H7 (cell line): ENCODE results near the gene EPS8L1. TPM values are rescaled to one million over a fixed set of nuclear protein-coding genes. Genes with fewer than 3 reads are reported as not detected.

Experiments used
- DNase-seq: peaks from one replicate; pipeline ENCODE4 v3.0.0; 2012
- H3K27me3 ChIP-seq: 2 replicates; pipeline ENCODE4 v1.6.0; 2011; ENCODE audit warnings: mild to moderate bottlenecking, low read length; ENCODE audit not compliant: control insufficient read depth, insufficient read depth
- H3K36me3 ChIP-seq: replicated peaks from 2 replicates; pipeline ENCODE4 v1.5.1; 2011; ENCODE audit warnings: low read length; ENCODE audit not compliant: control insufficient read depth, insufficient read depth
- H3K4me3 ChIP-seq: 2 replicates; pipeline ENCODE4 v1.5.1; 2011; ENCODE audit warnings: low read depth, mild to moderate bottlenecking, control low read depth, low read length, moderate library complexity; ENCODE audit not compliant: insufficient read depth
- total RNA-seq: library from RNA; depleted of rRNA; stranded (reverse); fragments of >200 nt; shearing (Covaris generic); gene quantifications from 2 replicates; pipeline ENCODE4 v1.2.3, GENCODE V29; 2014; rRNA removed

The EPS8L1 gene
- total RNA-seq, 1 experiment from 2014 or later = 20.0 TPM

- Histone ChIP-seq H3K27me3 (no peaks in the 10 kb centered on the region; the same call in 1 of the 2 replicates), H3K36me3 (no peaks in the 10 kb centered on the region), H3K4me3 (peak overlapping the region; percentile 63)
- peak; percentile 99 for DNase-seq
Measured at GRCh38 chr19:55117663-55118391, 42.2 kb downstream of the EPS8L1 start.

- DNase-seq = peak; percentile 90
- H3K27me3 ChIP-seq = no peaks in the 10 kb centered on the region; the same call in 1 of the 2 replicates
- H3K4me3 ChIP-seq = peak overlapping the region; percentile 63
- no peaks in the 10 kb centered on the region for H3K36me3 ChIP-seq
Measured at GRCh38 chr19:55118401-55118991, 42.8 kb downstream of the EPS8L1 start.

- no peak for DNase-seq
- Histone ChIP-seq H3K27me3 (no peaks in the 10 kb centered on the region; the same call in 1 of the 2 replicates), H3K4me3 (peak overlapping the region; percentile 63), H3K36me3 (no peaks in the 10 kb centered on the region)
Measured at GRCh38 chr19:55119053-55119452, 43.4 kb downstream of the EPS8L1 start.

GRCh38 chr19:55131421-55131820 lies 55.8 kb downstream of the EPS8L1 start:
- H3K27me3 ChIP-seq = no peaks in the 10 kb centered on the region
- no peak overlapping the region for H3K4me3 ChIP-seq
- DNase-seq = no peak
- no peaks in the 10 kb centered on the region; the same call in 1 of the 2 replicates for H3K36me3 ChIP-seq

- Histone ChIP-seq H3K27me3 (no peaks in the 10 kb centered on the region), H3K4me3 (no peak overlapping the region), H3K36me3 (no peaks in the 10 kb centered on the region; the same call in 1 of the 2 replicates)
- DNase-seq = peak; percentile 65
Measured at GRCh38 chr19:55132453-55133129, 56.9 kb downstream of the EPS8L1 start.

GRCh38 chr19:55133639-55134444 lies 58.2 kb downstream of the EPS8L1 start:
- Histone ChIP-seq H3K27me3 (no peaks in the 10 kb centered on the region), H3K36me3 (peaks cover 1% of the 10 kb centered on the region), H3K4me3 (peak overlapping the region; percentile 17; the same call in 1 of the 2 replicates)
- DNase-seq = peak; percentile 47

GRCh38 chr19:55134736-55135135 lies 59.1 kb downstream of the EPS8L1 start:
- no peak overlapping the region for H3K4me3 ChIP-seq
- no peak for DNase-seq
- no peaks in the 10 kb centered on the region for H3K27me3 ChIP-seq
- peaks cover 1% of the 10 kb centered on the region for H3K36me3 ChIP-seq

GRCh38 chr19:55136399-55137102 lies 60.9 kb downstream of the EPS8L1 start:
- Histone ChIP-seq H3K4me3 (no peak overlapping the region), H3K27me3 (peaks cover under 1% of the 10 kb centered on the region; the same call in 1 of the 2 replicates), H3K36me3 (peaks cover 1% of the 10 kb centered on the region)
- DNase-seq = no peak

Other genes with a start within 250 kb of the EPS8L1 start
- gene KIR2DS4, start 243.2 kb upstream of the EPS8L1 start, total RNA-seq = not detected in 2 replicates
- not detected in 2 replicates for gene KIR3DL2, start 225.4 kb upstream of the EPS8L1 start, total RNA-seq
- gene FCAR, start 201.6 kb upstream of the EPS8L1 start, total RNA-seq = not detected in 2 replicates
- gene NCR1, start 169.7 kb upstream of the EPS8L1 start, total RNA-seq = 1.8 and 12.6 TPM in 2 replicates
- gene NLRP7, start 128.3 kb upstream of the EPS8L1 start, total RNA-seq = 1.9 and 3.2 TPM in 2 replicates
- 1.0 and 1.3 TPM in 2 replicates for gene NLRP2, start 109.5 kb upstream of the EPS8L1 start, total RNA-seq
- not detected in 2 replicates for gene GP6, start 37.6 kb upstream of the EPS8L1 start, total RNA-seq
- gene RDH13, start 12.7 kb upstream of the EPS8L1 start, total RNA-seq = 21.2 and 24.4 TPM in 2 replicates
- gene PPP1R12C, start 41.8 kb downstream of the EPS8L1 start, total RNA-seq = 57.5 and 66.4 TPM in 2 replicates
- 33.8 and 44.8 TPM in 2 replicates for gene TNNT1, start 73.3 kb downstream of the EPS8L1 start, total RNA-seq
- 6.5 and 11.6 TPM in 2 replicates for gene TNNI3, start 81.9 kb downstream of the EPS8L1 start, total RNA-seq
- gene DNAAF3, start 90.7 kb downstream of the EPS8L1 start, total RNA-seq = 0.15 and 2.2 TPM in 2 replicates
- 0.26 and 0.31 TPM in 2 replicates for gene SYT5, start 104.4 kb downstream of the EPS8L1 start, total RNA-seq
- gene PTPRH, start 133.6 kb downstream of the EPS8L1 start, total RNA-seq = 0.41 and 2.3 TPM in 2 replicates
- gene TMEM86B, start 152.9 kb downstream of the EPS8L1 start, total RNA-seq = 1.2 and 1.7 TPM in 2 replicates
- 51.7 and 53.1 TPM in 2 replicates for gene PPP6R1, start 183.1 kb downstream of the EPS8L1 start, total RNA-seq
- 54.4 and 92.3 TPM in 2 replicates for gene HSPBP1, start 204.2 kb downstream of the EPS8L1 start, total RNA-seq
- 20.3 and 31.3 TPM in 2 replicates for gene BRSK1, start 208.1 kb downstream of the EPS8L1 start, total RNA-seq
- gene TMEM150B, start 249.5 kb downstream of the EPS8L1 start, total RNA-seq = 0.24 TPM in 1 of 2 replicates, not detected in the other